NCI-H187 (cell line): ENCODE measurements around the gene FHOD3.

Experiments
- DNase-seq, 2 experiments: peaks; one replicate each; lab custom pipeline; 2025; lab: John Stamatoyannopoulos, UW

Gene FHOD3

GRCh38 chr18:36594621-36595020 lies 297.1 kb downstream of the FHOD3 start:
- no peak for DNase-seq

DNA sequence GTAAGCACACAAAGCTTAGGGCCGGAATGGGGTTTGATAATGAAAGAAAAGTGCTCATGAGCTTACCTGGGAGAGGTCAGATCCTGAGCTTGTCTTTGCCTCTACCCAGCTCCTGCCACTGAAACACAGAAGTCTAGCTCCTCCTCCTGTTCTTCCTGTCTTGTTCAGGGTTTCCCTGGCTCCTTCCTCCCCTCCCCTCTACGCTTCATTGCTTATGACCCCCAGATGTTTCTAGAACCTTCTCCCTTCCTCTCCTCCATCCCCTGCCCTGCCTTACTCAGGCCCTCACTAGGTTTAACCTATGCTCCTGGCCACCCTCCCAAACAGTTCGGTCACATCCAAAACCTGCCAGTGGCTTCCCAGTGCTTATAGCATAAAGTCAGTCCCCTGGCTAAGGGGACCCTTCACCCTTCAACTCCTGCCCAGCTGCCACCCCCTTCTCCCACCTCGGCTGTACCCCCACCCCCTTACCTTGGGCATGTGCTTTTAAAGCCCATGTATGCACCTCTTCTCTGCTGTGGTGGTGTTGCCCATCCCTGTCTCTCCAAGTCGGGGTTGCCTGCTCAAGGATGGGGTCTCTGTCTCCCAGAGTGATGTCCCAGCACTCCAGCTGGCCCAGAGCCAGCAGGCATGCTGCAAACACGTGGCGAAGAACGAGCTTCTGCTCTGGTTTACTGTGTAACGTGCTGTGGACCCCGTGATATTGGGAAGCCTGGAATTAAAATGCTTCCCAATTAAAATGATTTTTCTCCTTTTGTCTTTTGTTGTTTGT lies 297.7 kb downstream of the FHOD3 start:
- no peak for DNase-seq

DNA sequence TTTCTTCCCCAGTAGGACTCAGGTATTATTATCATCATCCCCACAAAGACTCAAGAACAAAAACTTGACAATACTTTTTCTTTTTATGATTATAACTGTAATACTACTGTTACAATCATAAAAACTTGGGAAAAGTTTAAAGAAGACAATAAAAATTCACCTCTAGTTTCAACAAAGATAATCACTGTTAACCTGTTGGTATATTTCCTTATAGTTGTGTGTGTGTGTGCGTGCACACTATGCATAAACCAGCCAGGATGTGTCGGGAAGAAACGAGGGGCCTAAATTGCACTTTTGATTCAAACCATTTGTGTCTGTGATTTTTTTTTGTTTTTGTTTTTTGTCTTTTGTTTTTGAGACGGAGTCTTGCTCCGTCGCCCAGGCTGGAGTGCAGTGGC lies 298.3 kb downstream of the FHOD3 start:
- no peak for DNase-seq

GRCh38 chr18:36597636-36598035 lies 300.1 kb downstream of the FHOD3 start:
- DNase-seq, result no peak

DNA sequence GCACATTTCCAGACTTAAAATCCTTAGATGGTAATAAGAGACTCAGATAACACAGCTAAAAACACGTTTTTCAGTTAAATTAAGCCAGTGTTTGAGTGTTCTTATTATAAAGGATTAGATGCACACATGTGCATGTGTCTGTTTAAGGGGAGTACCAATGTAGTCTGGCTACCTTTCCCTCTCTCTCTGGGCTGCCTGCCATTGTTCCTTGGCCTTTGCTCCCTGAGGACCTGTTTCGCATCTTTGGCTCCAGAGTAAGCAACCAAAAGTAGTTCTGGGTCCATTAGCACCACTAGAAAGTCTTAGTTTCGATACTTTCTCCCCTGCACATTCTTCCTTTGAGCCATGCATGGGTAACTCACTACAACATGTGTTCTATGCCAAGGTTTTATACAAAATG lies 303.0 kb downstream of the FHOD3 start:
- DNase-seq, result no peak

GRCh38 chr18:36601316-36601715 lies 303.8 kb downstream of the FHOD3 start:
- DNase-seq, result no peak

DNA sequence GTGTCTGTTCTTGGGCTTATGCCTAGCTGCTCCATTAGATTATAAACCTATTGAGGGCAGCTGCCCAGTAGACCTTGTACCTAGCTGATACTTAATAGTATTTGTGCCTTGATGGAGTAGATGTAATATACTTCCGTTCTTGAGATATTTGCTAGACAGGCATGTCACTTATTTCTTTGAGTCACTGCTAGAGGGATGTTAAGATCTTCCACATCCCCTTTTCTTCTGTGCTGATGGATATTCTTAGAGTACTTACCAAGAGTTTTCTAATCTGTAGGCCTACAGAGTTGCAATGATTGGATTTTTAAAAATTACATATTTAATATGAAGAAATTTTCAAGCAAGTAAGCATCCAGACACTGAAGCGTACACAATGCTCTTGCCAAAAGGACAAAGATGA lies 304.6 kb downstream of the FHOD3 start:
- no peak for DNase-seq

- no peak for DNase-seq
Observed at GRCh38 chr18:36602620-36603019, 305.1 kb downstream of the FHOD3 start.

DNA sequence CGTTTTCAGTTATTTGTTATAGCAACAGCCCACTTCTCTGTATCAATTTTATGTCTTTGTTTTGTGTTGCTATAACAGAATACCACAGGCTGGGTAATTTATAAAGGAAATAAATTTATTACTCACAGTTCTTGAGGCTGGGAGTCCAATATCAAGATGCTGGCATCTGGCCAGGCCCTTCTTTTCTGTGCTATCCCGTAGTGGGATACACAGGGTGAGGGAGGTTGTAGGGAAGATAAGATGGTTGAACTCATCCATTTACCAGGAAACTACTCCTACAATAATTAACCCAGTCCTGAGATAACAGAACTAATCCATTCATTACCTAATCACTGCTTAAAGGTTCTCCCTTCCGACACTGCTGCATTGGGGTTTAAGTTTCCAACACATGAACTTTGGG lies 310.6 kb downstream of the FHOD3 start:
- no peak for DNase-seq

DNA sequence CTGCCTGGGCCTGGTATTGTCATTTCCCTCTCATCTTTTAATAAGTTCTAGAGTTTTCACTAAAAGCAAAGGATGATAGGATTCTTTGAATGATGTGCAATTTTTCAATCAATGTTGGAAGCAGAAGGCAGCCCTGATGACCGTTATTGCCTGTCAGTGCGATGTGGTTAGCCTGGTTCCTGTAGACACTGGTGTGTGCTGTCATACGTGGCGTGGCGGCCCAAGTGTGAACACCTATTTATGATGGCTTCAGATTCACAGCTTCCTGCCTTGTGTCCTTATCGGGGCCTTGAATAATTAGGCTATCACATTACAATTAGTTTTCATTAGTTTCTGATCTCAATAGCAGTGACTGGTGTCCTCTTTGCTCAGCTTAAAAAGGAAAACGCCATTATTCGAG lies 312.7 kb downstream of the FHOD3 start:
- DNase-seq, result no peak

- no peak for DNase-seq
Observed at GRCh38 chr18:36610661-36611060, 313.1 kb downstream of the FHOD3 start.

DNA sequence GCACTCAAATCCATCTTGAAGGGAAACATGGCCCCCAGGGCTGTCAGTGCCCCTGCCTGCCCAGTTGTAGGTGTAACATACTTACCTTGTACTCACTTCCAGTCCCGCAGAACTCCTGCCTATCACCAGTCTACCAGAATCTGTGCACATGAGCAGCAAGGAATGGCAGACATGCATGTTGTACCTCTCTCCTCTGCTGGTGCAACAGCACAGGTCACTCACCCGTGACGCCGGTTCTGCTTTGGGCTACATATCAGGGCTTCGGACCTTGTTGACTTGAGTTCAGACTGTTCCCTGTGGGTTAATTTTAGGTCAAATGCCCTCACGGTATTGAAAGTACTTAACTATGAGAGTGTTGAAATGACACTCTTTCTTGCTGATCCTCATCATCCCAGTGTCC lies 315.6 kb downstream of the FHOD3 start:
- DNase-seq, result no peak

GRCh38 chr18:36613810-36614209 lies 316.3 kb downstream of the FHOD3 start:
- DNase-seq, result no peak

GRCh38 chr18:36620788-36621187 lies 323.3 kb downstream of the FHOD3 start:
- no peak for DNase-seq

DNA sequence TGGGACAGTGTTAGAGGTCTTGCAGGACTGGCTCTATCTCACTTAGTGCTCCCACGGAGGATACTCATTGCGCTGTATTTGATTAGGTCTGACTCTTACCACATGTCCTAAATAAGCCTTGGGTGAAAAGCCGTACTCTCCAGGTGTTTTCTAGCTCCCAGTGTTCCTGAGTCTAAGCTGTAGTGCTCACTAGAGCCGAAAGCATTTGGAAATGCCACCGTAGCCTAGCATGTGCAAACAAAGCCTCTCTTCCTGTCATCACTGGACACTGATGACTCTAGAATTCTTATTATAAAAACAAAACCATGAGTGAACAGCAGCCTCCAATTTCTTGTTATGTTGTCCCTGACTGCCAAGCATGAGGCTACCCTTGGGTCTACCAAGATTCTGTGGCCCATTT lies 325.1 kb downstream of the FHOD3 start:
- no peak for DNase-seq

DNA sequence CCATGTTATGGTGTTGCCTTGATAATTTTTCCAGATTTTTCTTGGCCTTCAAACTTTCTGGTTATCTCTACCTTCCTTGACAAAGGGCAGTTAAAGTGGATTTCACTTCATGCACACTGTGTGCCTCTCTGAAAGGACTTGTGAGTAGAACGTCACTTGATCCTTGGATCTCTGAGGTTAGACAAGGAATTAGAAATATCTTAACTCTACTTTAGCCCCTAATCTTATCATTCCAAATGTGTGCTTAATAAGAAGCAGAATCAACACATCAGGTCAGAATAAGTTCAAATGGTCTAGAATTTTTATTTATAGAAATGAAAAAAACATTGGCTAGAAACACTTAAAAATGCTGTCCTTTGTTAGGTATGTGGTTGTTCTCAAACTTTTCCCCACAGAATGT lies 325.6 kb downstream of the FHOD3 start:
- DNase-seq, result no peak

- DNase-seq, result no peak
Observed at GRCh38 chr18:36623681-36624190, 326.2 kb downstream of the FHOD3 start.

GRCh38 chr18:36624451-36625167 lies 327.1 kb downstream of the FHOD3 start:
- DNase-seq, result no peak

DNA sequence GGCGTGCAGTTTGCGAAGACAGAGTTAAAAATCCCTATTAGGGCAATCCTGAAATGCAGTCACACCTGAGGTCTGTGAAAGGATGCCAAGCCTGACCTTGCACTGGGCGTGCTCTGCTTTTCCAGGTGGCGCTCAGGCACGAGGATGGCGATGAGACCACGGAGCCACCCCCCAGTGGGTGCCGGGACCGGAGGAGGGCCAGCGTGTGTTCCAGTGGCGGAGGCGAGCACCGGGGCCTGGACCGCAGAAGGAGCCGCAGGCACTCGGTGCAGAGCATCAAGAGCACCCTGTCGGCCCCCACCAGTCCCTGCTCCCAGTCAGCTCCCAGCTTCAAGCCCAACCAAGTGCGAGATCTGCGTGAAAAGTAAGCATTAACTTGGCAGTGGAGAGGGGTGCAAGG lies 327.9 kb downstream of the FHOD3 start:
- DNase-seq, result no peak

- no peak for DNase-seq
Observed at GRCh38 chr18:36627637-36628036, 330.1 kb downstream of the FHOD3 start.

- no peak for DNase-seq
Observed at GRCh38 chr18:36628435-36629137, 331.1 kb downstream of the FHOD3 start.

GRCh38 chr18:36629138-36629530 lies 331.6 kb downstream of the FHOD3 start:
- no peak for DNase-seq

DNA sequence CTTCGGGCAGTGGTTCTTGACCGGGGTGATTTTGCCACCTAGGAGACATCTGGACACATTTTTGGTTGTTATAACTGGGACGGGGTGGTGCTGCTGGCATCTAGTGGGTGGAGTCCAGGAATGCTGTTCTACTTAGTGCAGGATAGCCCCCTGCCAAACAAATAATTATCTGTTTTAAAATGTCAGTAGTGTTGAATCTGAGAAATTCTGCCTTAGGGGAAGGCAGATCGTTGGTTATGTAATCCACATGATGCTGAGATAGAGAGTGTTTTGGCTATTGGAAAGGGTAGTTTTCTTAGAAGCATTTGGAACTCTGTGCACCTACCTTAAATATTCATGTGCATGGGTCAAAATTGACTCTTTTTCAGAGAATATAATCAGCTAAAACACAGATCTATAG lies 332.3 kb downstream of the FHOD3 start:
- no peak for DNase-seq
